ENCODE results near the gene DNAJB11. TPM values are rescaled to one million over a fixed set of nuclear protein-coding genes. Genes with fewer than 3 reads are reported as not detected.

DNAJB11 gene
- total RNA-seq, 4 donors from 2014 or later = 24.3 to 47.5 (median 44.7) TPM

DNA sequence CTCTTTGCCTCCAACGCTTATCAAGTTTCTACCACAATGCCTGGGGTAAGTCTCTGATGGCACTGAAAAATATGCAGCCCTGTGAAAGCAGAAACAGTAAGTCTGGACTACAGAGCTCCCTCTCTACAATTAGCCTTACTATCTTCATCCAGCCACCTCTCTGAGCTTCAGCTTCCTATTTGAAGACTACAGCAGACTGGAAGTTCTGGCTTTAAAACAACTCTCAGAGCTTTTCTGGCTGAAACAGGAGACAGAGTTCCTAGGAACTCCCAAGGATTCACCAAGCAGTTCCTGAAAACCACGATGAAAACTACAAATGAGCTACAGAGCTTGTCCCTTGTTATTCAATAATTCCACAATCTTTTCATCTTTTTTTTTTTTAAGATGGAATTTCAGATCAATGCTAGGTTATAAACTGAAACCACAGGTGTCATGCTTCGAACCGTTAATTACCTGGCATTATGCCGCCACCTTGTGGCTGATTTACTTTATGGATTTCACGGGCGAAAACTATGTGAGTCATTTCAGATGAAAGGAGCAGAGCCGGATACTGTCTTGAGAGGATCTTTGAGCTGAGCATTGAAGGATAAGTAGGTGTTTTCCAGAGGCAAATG, 30.2 kb upstream of the DNAJB11 start:
- no peaks in the 10 kb centered on the region for H3K9me3 ChIP-seq
- DNase-seq (ENCODE audit: low spot score in 2 of 2) = peak; percentile 70 to 91
- TF ChIP-seq, protein P1, sequence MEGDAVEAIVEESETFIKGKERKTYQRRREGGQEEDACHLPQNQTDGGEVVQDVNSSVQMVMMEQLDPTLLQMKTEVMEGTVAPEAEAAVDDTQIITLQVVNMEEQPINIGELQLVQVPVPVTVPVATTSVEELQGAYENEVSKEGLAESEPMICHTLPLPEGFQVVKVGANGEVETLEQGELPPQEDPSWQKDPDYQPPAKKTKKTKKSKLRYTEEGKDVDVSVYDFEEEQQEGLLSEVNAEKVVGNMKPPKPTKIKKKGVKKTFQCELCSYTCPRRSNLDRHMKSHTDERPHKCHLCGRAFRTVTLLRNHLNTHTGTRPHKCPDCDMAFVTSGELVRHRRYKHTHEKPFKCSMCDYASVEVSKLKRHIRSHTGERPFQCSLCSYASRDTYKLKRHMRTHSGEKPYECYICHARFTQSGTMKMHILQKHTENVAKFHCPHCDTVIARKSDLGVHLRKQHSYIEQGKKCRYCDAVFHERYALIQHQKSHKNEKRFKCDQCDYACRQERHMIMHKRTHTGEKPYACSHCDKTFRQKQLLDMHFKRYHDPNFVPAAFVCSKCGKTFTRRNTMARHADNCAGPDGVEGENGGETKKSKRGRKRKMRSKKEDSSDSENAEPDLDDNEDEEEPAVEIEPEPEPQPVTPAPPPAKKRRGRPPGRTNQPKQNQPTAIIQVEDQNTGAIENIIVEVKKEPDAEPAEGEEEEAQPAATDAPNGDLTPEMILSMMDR (IDR thresholded peaks at IDR 0.05) = peak; percentile 46 to 79 (median 70)
- TF ChIP-seq EP300 (IDR thresholded peaks at IDR 0.05) = no peak
- H3K27ac ChIP-seq = no peak overlapping the region
- peaks cover 0 to 10% (median 0%) of the 10 kb centered on the region in 3 donors for H3K36me3 ChIP-seq
- peaks cover 0 to 11% (median 0%) of the 10 kb centered on the region in 4 donors for H3K4me1 ChIP-seq
- H3K4me3 ChIP-seq = peak overlapping the region in 1 of 4 donors; percentile 13
- 10 to 12% methylated on average over 8 of the region's 8 CpGs for WGBS, 2 donors
- no peaks in the 10 kb centered on the region for H3K27me3 ChIP-seq

DNA sequence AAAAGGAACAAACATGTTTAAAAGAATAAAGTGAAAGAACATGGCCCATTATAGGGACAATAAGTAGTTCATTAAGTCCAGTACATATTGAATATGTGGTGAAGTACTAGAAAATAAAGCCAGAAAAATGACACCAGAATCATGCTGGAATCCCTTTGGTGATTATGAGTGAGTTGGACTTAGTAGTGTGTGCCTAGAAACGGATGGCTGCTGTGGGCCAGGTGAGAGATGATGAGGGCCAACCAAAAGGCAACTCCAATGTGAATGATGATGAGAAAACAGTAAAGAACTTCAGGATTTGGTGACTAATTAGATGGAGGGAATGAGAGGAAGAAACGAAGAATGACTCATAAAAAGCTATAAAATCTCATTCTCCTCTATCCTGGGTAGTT, 29.7 kb upstream of the DNAJB11 start:
- H3K9me3 ChIP-seq = no peaks in the 10 kb centered on the region
- TF ChIP-seq EP300 (IDR thresholded peaks at IDR 0.05) (no peak), POLR2A (IDR thresholded peaks at IDR 0.05) (no peak)
- TF ChIP-seq, protein P1 (IDR thresholded peaks at IDR 0.05) = no peak
- peaks cover 0 to 10% (median 0%) of the 10 kb centered on the region in 3 donors for H3K36me3 ChIP-seq
- 47 to 48% methylated on average over 2 of the region's 2 CpGs for WGBS, 2 donors
- peaks cover 0 to 11% (median 0%) of the 10 kb centered on the region in 4 donors for H3K4me1 ChIP-seq
- no peak overlapping the region for H3K4me3 ChIP-seq
- DNase-seq (ENCODE audit: low spot score in 2 of 2) = no peak
- H3K27me3 ChIP-seq = no peaks in the 10 kb centered on the region
- no peak overlapping the region for H3K27ac ChIP-seq

DNA sequence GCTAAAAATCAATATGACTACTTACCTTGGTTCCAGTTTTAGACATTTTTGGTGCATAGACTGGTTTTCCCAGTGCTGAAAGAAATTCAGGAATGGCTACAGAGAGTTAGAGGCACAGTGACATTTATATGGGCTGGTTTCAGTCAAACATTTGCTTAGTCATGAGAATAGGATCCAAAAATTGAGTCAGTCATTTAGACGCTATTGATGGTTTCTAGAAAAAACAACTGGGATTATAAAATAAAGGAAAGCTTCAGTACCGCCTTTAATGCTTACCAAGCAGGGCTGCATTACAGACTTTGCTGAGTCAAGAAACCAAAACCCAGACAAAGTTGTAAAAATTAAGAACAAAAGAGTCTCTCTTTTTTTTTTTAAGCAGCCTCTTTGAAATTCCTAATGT, 26.2 kb upstream of the DNAJB11 start, which contains the start of gene CRYGS:
TSS of gene CRYGS (minus strand) at position 100 of the 400 bp plus-strand sequence. CDS start at position 46, 54 bp downstream.
- no peak for DNase-seq (ENCODE audit: low spot score in 2 of 2)
- no peaks in the 10 kb centered on the region for H3K9me3 ChIP-seq
- H3K4me1 ChIP-seq = peaks cover 0 to 11% (median 0%) of the 10 kb centered on the region in 4 donors
- H3K36me3 ChIP-seq = peaks cover 0 to 35% (median 0%) of the 10 kb centered on the region in 3 donors
- no peak within 1 kb of the TSS for H3K4me3 ChIP-seq
- no peak within 1 kb of the TSS for H3K27ac ChIP-seq
- WGBS, 2 donors = 44 to 47% methylated on average over 2 of the region's 2 CpGs
- TF ChIP-seq, protein P1 (IDR thresholded peaks at IDR 0.05) = no peak
- TF ChIP-seq EP300 (IDR thresholded peaks at IDR 0.05) (no peak), POLR2A (IDR thresholded peaks at IDR 0.05) (no peak)
- H3K27me3 ChIP-seq = no peaks in the 10 kb centered on the region

DNA sequence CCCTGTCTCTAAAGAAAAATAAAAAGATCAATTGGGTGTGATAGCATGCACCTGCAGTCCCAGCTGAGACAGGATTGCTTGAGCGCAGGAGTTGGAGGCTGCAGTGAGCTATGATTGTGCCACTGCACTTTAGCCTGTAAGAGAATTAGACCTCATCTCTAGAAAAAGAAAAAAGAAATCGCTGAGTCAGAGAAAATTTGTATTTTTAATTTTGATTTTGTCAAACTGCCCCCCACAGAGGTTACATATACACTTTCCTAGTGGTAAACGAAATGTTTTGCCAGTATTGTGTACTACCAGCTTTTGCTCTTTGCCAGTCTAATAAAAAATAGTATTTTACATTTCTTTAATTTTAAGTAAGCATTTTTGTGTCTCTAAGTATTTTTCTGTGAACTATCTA, 21.0 kb upstream of the DNAJB11 start:
- TF ChIP-seq, protein P1 (IDR thresholded peaks at IDR 0.05) = no peak
- TF ChIP-seq POLR2A (IDR thresholded peaks at IDR 0.05) (no peak), EP300 (IDR thresholded peaks at IDR 0.05) (no peak)
- 94 to 96% methylated on average over 3 of the region's 3 CpGs for WGBS, 2 donors
- no peaks in the 10 kb centered on the region for H3K4me1 ChIP-seq
- H3K9me3 ChIP-seq = no peaks in the 10 kb centered on the region
- no peak overlapping the region for H3K27ac ChIP-seq
- peaks cover 0 to 83% (median 9%) of the 10 kb centered on the region in 3 donors for H3K36me3 ChIP-seq
- H3K4me3 ChIP-seq = no peak overlapping the region
- DNase-seq (ENCODE audit: low spot score in 2 of 2) = no peak
- no peaks in the 10 kb centered on the region for H3K27me3 ChIP-seq

DNA sequence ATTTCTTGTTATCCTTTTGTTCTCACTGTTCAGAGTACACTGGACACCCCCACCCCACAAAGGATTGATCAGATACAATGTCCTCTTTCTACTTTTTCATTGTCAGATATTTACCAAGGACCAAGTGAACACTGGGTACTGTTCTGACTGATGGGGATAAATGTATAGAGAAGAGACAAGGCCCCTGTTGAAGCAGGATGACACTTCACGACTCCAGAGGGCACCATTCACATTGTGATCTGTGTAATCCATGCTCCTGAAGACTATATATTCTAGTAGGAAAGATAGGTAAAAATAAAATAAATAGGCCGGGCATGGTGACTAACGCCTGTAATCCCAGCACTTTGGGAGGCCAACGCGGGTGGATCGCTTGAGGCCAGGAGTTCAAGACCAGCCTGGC, 19.1 kb upstream of the DNAJB11 start:
- no peak for DNase-seq (ENCODE audit: low spot score in 2 of 2)
- H3K36me3 ChIP-seq = peaks cover 0 to 97% (median 9%) of the 10 kb centered on the region in 3 donors
- no peak overlapping the region for H3K27ac ChIP-seq
- H3K4me3 ChIP-seq = no peak overlapping the region
- 84 to 86% methylated on average over 6 of the region's 6 CpGs for whole genome bisulfite sequencing, 2 donors
- H3K27me3 ChIP-seq = no peaks in the 10 kb centered on the region
- H3K9me3 ChIP-seq = no peaks in the 10 kb centered on the region
- no peaks in the 10 kb centered on the region for H3K4me1 ChIP-seq
- TF ChIP-seq, protein P1 (IDR thresholded peaks at IDR 0.05) = no peak
- no peak for TF ChIP-seq POLR2A (IDR thresholded peaks at IDR 0.05)
- TF ChIP-seq EP300 (IDR thresholded peaks at IDR 0.05) = no peak

All from tibial nerve (tissue), 4 donors.